Kidney (tissue), 14 donors: ENCODE results near the gene CLN6. TPM values are rescaled to one million over a fixed set of nuclear protein-coding genes. Genes with fewer than 3 reads are reported as not detected.

Experiments used
- DNase-seq, 5 donors: peaks; one replicate each; pipeline ENCODE4 v3.0.0-alpha.2; 2013 to 2020
- FAIRE-seq: peaks from 2 replicates; lab custom pipeline; 2012; peaks lifted over from hg19 to GRCh38; lab: Jason Lieb, UNC
- H3K27ac ChIP-seq, 2 donors: one replicate each; pipeline ENCODE4 v1.7.0; 2013; ENCODE audit warnings: low read depth in 2 of 2, low read length in 2 of 2, inconsistent platforms in 1 of 2
- H3K27me3 ChIP-seq: one replicate; pipeline ENCODE4 v1.7.1; 2013; ENCODE audit warnings: low read length, inconsistent platforms; ENCODE audit not compliant: control insufficient read depth, insufficient read depth
- H3K36me3 ChIP-seq, 3 donors: one replicate each; pipeline versions ENCODE4 v1.7.0 to v1.7.1; 2013; ENCODE audit warnings: low read length in 3 of 3, control low read depth in 1 of 3, inconsistent platforms in 1 of 3; ENCODE audit not compliant: insufficient read depth in 3 of 3, control insufficient read depth in 2 of 3
- H3K4me1 ChIP-seq, 3 donors: one replicate each; pipeline versions ENCODE4 v1.7.0 to v1.7.1; 2013; ENCODE audit warnings: low read length in 3 of 3, inconsistent platforms in 1 of 3, low read depth in 1 of 3; ENCODE audit not compliant: control insufficient read depth in 2 of 3, insufficient read depth in 2 of 3
- H3K4me3 ChIP-seq, 3 donors: one replicate each; pipeline versions ENCODE4 v1.7.0 to v1.8.1; 2013; ENCODE audit warnings: low read length in 3 of 3, control low read depth in 1 of 3, inconsistent platforms in 1 of 3
- H3K9ac ChIP-seq, 3 donors: one replicate each; pipeline versions ENCODE4 v1.7.0 to v1.7.1; 2013; ENCODE audit warnings: low read length in 3 of 3, control low read depth in 1 of 3, inconsistent platforms in 1 of 3
- H3K9me3 ChIP-seq, 3 donors: one replicate each; pipeline versions ENCODE4 v1.7.0 to v1.7.1; 2013; ENCODE audit warnings: low read length in 3 of 3, control low read depth in 1 of 3, inconsistent platforms in 1 of 3; ENCODE audit not compliant: control insufficient read depth in 2 of 3, insufficient read depth in 1 of 3
- intact Hi-C: fragments of 100-400 bp; cut with DNase I; formaldehyde crosslinking; loops from one replicate; pipeline ENCODE4 v1.11.1; 2022
- polyA plus RNA-seq: library from polyadenylated mRNA; stranded (reverse); fragments of 350-450 nt; fragmentation: Illumina TruSeq; extraction: RNeasy Lipid Tissue Mini Kit (QIAGEN cat#74804); gene quantifications from one replicate; pipeline ENCODE4 v1.2.3, GENCODE V29; 2014; ENCODE audit warnings: low read depth, low replicate concordance; ENCODE audit not compliant: insufficient read depth
- total RNA-seq: library from RNA; stranded (reverse); fragmentation: NEBNext Ultra II Directional; extraction: Animal tissue kit (Norgen Biotek cat#: 25700); gene quantifications from one replicate; pipeline ENCODE4 v1.2.1, GENCODE V29; 2021
- TF ChIP-seq, protein P1 (sequence below): IDR thresholded peaks from 3 replicates; pipeline ENCODE4 v1.5.1; 2012; ENCODE audit warnings: mild to moderate bottlenecking, moderate library complexity, borderline replicate concordance; ENCODE audit not compliant: insufficient read depth; ENCODE audit errors: extremely low read depth
- donor health status: control.
- donor health status: control.
- donor health status: control.
- donor health status: control.
- donor health status: control.
- donor health status: DM: yes; HTN: yes; CAD: no.
- donor health status: Normal renal cell carcinoma (clear cell type).

The CLN6 gene
- total and polyA plus RNA-seq, 2 donors from 2014 or later, result 30.8 to 36.6 TPM

DNA sequence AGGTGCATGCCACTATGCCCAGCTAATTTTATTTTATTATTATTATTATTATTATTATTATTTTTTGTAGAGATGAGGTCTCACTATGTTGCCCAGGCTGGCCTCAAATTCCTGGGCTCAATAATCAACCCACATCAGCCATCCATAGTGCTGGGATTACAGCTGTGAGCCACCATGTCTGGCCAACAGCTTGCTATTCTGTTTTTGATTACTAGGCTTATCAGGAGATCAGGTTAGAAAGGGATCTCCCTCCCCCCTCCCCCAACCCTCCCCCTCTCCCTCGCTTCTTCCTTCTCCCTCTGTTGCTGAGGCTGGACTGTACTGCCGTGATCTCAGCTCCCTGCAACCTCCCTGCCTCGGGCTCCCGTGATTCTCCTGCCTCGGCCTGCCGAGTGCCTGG lies 8.6 kb downstream of the CLN6 start:
- TF ChIP-seq, protein P1, sequence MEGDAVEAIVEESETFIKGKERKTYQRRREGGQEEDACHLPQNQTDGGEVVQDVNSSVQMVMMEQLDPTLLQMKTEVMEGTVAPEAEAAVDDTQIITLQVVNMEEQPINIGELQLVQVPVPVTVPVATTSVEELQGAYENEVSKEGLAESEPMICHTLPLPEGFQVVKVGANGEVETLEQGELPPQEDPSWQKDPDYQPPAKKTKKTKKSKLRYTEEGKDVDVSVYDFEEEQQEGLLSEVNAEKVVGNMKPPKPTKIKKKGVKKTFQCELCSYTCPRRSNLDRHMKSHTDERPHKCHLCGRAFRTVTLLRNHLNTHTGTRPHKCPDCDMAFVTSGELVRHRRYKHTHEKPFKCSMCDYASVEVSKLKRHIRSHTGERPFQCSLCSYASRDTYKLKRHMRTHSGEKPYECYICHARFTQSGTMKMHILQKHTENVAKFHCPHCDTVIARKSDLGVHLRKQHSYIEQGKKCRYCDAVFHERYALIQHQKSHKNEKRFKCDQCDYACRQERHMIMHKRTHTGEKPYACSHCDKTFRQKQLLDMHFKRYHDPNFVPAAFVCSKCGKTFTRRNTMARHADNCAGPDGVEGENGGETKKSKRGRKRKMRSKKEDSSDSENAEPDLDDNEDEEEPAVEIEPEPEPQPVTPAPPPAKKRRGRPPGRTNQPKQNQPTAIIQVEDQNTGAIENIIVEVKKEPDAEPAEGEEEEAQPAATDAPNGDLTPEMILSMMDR, result no peak
- no peak overlapping the region for H3K9ac ChIP-seq
- FAIRE-seq (no peak), DNase-seq (no peak)
- no peaks in the 10 kb centered on the region for H3K4me1 ChIP-seq
- H3K9me3 ChIP-seq, result no peaks in the 10 kb centered on the region
- H3K27me3 ChIP-seq, result no peaks in the 10 kb centered on the region
- H3K27ac ChIP-seq, result no peak overlapping the region
- intact Hi-C loops, result no loop called here
- H3K4me3 ChIP-seq, result no peak overlapping the region
- peaks cover 0 to 2% (median 0%) of the 10 kb centered on the region in 3 donors for H3K36me3 ChIP-seq

DNA sequence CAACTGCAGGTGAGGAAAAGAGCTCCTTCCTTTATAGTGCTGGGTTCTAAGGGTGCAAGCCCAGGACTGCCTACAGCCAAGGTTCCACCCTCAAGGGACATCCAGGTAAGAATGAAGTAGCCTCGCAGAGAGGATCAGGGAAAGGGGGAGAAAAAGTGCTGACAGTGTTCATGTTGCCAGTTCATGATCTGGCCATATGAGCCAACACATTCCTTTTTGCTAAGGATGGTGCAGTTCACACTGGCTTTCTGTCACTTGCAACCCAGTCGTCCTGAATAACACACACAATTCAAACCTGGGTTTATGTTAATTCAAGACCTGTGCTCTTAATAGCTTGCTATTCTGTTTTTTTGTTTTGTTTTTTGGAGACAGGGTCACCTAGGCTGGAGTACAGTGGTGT lies 9.0 kb downstream of the CLN6 start:
- no peaks in the 10 kb centered on the region for H3K4me1 ChIP-seq
- no peak for DNase-seq
- H3K4me3 ChIP-seq, result no peak overlapping the region
- no peaks in the 10 kb centered on the region for H3K9me3 ChIP-seq
- TF ChIP-seq, protein P1, result no peak
- no peak for FAIRE-seq
- H3K27me3 ChIP-seq, result no peaks in the 10 kb centered on the region
- intact Hi-C loops, result no loop called here
- peaks cover 0 to 2% (median 0%) of the 10 kb centered on the region in 3 donors for H3K36me3 ChIP-seq
- H3K27ac ChIP-seq, result no peak overlapping the region
- no peak overlapping the region for H3K9ac ChIP-seq

DNA sequence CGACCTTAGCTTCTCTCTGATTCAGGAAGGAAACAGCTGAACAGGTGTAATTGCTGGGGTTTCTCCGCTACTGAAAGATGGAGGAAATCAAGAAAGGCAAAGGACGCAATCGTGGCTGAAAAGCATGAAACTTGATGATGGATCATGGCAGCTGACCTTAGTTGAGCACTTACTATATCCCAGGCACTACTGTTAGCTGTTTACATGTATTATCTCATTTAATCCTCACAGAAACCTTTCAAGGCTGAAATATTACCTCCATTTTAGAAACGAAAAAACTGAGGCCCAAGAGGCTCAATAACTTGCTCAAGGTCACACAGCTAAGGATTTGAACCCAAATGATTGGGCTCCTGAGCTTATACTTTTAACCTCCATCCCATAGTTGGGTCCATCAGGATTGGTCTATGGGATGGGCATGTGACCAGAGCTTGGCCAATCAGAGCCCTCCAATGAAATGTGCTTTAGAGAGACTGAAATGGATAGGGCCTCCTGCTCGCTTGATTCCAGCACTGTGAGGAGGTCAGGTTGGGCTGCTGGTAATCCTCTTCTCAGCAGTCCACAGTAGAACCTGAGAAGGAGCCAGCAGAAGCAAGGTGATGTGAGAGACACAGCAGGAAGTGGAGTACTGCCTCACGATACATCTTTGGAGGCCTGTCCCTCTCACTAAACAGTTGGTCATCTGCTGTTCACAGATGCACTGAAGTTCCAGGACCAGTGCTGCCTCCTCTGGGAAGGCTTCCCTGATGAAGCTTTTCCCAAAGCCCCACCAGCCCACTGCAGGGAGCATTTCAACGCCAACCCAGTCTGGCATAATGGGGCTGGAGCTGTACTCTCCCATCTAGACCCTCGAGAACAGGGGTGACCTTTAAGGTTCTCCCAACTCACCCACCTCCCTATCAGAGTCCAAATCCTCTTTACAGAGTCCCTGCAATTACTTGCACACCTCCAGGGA lies 10.4 kb downstream of the CLN6 start:
- H3K9me3 ChIP-seq, result no peaks in the 10 kb centered on the region
- H3K27ac ChIP-seq, result no peak overlapping the region
- FAIRE-seq (no peak), DNase-seq (peak in 2 of 5 donors; percentile 7 to 13)
- H3K27me3 ChIP-seq, result no peaks in the 10 kb centered on the region
- no peak overlapping the region for H3K4me3 ChIP-seq
- H3K4me1 ChIP-seq, result no peaks in the 10 kb centered on the region
- TF ChIP-seq, protein P1, result no peak
- H3K36me3 ChIP-seq, result peaks cover 0 to 2% (median 0%) of the 10 kb centered on the region in 3 donors
- intact Hi-C loops, result no loop called here
- H3K9ac ChIP-seq, result no peak overlapping the region
